ENCODE measurements around the gene SETD5.
"Not testable (repeated sequence)": the region's sequence is repeated elsewhere in the genome, so short reads cannot be mapped to it uniquely, and the experiment has no call there.

Gene SETD5

DNA sequence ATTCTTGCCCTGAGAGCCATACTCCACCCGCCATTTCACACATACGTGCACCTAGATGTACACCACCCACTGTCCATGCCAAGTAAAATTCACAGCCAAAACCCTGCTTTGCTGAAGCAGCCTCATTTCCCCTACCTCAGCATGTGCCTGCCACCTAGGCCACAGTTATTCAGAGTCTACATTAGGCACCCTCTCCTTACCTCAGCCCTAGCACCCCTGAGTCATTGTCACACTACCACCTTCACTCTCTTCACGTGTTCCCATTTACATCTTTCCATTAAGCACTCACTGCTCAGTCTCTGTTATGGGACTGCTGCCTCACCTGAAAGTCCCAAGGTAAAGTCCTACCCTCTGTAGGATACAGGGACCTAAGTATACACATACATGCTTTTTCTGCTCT, 70.0 kb downstream of the SETD5 start:
- no peak for DNase-seq (ENCODE audit: low spot score)

DNA sequence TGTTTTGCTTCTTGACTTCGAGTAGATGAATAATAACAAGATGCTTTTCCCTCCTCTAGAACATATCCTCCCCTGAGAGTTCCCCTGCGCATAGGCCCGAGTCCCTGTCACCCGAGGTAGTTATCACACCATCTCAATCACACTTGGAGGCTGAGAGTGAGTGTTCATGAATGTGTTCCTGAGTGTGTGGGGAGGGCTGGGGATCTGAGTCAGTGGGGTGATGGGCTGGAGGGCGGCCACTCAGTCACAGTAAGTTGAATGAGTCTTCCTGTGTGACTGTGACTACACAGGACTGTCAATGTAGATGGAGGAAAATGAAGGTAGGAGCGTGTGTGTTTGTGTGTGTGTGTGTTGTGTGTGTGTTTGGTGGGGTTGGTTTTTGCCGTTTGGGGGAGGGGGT, 71.0 kb downstream of the SETD5 start:
- no peak for DNase-seq (ENCODE audit: low spot score)

DNA sequence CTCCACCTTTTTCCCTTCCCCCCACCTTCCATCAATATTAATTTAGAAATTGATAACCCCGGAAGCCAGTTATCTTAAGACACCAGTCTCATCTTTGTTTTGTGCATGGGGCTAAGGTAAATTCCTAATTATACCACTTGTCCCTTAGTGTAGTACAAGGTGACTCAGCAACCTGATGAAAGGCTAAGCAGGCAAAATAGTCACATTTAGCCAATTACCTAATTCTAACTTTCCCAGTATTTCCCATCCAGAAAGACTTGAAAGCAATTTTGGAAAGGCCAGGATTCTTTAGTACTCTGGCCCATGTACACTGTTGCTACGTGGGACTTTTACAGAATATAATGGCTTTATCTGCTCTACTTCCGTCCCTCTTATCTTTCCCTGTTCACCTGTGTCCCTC, 72.6 kb downstream of the SETD5 start:
- no peak for DNase-seq (ENCODE audit: low spot score)

DNA sequence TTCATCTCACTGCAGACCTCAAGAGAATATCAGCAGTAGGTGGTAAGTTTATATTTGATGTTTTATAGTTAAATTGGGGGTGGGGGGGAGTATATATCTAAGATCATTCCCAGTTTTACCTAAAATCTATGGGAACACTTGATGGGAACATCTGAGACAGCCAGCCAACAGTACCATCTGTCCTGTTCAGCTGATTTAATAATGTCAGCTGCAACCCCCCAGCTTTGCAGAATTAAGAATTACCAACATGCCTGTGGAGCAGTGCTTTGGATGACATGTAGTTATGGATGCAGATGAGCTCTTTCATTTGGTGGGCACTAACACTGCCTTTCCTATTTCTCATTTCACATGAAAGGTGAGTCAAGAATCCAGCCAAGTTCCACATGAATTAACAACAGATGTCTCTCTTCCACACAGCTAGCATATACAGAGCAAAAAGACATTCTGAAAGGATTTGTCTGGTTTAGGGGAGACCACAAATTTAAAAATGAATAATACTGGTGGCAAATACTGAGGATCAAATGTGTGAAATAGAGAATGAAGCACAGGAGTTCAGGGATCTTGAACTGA, 76.2 kb downstream of the SETD5 start:
- DNase-seq (ENCODE audit: low spot score): peak; percentile 57

DNA sequence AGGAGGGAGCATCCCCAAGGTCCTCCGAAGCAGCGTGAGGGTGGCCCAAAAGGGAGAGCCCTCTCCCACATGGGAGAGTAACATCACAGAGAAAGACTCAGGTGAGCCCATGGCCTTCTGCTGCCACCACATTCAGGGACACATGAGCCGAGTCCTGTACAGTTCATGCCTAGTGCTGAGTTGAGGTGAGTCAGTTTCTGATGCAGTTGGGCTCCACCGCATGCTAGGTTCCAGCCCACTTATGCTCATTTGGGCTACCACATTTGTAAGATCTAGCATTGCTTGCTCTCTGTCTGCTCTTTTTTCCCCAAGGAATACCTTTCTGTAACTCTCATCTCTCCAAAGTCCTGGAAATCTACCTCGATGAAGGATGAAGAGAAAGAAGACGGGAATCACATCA, 77.1 kb downstream of the SETD5 start:
- no peak for DNase-seq (ENCODE audit: low spot score)

DNA sequence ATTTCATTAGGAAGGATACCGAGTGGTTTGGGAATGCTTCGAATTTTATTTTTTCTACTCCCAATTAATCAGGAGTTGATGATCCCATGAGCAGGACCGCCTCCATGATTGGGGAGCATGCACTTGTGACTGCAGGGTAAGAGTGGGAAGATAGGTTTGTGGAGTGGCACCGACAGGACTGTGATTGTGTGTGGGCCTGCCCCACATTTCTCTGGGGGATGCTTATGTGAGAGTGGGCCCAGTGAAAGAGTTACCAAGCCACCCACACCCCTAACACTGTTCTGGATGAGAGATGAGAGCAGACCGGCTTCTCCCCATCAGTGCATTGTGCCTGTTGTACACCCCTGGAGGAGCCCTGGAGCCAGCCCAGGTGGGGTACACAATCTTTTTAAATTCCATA, 79.5 kb downstream of the SETD5 start:
- no peak for DNase-seq (ENCODE audit: low spot score)

DNA sequence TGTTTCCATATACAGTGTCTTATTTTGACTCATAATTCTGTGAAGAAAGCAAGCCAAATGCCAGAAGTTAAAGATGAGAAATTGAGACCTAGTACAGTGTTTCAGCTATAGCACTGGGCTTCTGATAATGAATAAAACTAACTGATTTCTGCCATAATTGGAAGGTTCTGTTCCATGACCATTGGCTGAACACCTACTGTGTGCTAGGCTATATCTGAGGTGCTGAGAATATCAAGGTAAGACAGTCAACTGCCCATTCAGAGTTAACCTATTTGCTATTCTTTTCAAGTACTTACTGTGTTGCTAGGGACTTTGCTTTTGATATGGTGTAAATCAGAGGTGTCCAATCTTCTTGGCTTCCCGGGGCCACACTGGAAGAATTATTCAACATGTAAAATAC, 82.8 kb downstream of the SETD5 start:
- DNase-seq (ENCODE audit: low spot score): no peak

DNA sequence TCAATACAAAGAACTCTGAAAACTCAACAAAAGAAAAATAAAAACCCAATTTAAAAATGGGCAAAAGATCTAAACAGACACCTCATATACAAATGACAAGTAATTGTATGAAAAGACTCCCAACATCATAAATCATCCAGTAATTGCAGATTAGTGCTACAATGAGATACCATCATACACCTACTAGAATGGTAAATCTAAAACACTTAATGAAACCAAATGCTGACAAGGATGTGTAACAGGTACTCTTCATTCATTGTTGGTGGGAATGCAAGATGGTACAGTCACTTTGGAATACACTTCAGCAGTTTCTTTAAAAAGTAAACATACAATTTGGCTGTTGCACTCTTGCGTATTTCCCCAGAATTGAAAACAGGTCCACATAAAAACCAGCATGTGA, 87.8 kb downstream of the SETD5 start:
- no peak for DNase-seq (ENCODE audit: low spot score)

DNA sequence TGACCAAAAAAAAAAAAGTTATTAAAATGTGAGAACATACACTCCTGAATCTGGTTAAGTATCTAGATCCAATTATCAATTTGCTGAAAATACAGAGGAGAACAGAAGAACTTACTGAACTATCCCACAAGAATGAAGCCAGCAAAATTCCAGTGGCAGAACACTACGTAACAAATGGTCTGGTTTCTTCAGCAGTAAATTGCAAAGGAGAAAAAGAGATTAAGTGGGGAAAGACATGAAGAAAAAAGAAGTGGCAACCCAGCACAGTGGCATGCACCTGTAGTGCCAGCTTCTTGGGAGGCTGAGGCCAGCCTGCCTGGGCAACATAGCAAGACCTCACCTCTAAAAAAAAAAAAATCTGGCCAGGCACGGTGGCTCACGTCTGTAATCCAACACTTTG, 94.1 kb downstream of the SETD5 start:
- no peak for DNase-seq (ENCODE audit: low spot score)

DNA sequence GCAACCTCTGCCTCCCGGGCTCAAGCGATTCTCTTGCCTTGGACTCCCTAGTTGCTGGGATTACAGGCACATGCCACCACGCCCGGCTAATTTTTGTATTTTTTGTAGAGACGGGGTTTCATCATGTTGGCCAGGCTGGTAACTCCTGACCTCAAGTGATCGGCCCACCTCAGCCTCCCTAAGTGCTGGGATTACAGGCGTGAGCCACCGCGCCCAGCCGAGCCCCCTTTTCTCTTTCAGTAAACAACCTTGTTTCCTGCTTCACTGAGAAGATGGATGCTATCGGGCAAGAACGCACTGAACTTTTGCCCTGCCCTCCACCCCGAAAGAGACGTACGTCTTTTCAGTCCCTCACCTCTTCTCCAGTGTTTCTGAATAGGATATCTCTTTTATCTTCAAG, 96.6 kb downstream of the SETD5 start:
- DNase-seq (ENCODE audit: low spot score): not testable (repeated sequence)

DNA sequence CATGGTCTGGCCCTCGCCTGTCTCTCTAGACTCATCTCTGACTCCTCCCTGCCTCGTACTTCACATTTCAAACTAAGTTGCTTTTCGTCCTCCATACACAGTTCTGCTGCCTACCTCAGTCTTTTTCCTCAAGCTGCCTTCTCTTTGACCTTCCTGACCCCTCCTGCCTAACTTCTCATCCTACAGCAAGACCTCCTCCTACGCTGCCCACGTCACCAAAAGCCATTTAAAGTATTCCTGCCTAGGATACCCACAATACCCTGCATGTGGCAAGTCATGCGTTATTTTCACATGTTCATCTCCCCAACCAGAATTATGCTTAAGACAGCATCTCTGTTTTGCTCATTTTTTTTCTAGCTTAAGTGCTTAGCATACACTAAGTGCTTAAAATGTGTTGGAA, 99.5 kb downstream of the SETD5 start:
- DNase-seq (ENCODE audit: low spot score): no peak

DNA sequence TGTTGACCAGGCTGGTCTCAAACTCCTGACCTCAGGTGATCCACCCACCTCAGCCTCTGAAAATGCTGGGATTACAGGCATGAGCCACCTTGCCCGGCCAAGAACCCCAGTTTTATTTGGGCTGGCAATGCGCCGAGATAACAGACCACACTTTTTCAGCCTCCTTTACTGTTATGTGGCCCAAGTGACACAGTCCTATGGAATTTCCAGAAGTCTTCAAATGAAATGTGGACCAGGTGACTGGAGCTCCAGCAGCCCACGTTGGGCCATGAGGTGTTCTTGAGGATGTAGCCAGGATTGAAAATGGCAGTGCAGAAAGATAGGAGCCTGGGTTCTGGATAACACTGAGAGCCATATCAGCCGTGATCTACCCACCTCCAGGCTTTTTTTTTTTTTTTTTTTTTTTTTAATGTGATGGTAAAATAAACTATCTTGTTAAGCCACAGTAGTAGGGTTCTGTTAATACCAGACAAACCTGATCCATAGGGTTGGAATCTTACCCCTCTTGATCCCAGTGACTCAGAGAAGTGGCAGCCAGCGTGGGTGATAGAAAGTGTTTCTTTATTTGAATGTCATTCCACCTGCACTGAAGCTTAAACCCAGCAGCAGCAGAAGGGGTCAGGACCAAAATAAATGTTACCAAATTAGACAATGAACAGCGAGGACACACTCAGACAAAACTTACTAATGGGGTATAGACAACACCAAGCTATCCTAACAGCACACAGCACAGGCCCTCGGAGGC, 100.6 kb downstream of the SETD5 start:
- no peak for DNase-seq (ENCODE audit: low spot score)

DNA sequence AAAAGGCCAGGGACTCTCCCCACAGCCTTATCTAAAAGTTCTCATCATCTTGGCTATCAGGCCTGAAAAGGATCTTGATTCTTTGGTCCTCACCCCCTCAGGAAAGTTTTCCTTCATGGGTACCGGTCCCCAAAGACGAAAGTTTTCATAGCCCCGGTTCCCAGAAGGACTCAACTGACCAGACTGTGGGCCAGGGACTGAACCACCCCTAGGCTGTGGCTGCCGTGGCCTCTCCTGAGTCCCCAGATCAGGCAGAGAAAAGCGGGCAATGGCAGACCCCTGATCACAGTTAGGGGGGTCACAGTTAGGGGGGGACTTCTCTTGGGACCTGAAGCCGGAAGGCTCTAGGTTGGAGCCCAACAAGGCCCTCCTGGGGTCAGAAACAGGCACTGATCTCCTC, 101.4 kb downstream of the SETD5 start:
- no peak for DNase-seq (ENCODE audit: low spot score)

DNA sequence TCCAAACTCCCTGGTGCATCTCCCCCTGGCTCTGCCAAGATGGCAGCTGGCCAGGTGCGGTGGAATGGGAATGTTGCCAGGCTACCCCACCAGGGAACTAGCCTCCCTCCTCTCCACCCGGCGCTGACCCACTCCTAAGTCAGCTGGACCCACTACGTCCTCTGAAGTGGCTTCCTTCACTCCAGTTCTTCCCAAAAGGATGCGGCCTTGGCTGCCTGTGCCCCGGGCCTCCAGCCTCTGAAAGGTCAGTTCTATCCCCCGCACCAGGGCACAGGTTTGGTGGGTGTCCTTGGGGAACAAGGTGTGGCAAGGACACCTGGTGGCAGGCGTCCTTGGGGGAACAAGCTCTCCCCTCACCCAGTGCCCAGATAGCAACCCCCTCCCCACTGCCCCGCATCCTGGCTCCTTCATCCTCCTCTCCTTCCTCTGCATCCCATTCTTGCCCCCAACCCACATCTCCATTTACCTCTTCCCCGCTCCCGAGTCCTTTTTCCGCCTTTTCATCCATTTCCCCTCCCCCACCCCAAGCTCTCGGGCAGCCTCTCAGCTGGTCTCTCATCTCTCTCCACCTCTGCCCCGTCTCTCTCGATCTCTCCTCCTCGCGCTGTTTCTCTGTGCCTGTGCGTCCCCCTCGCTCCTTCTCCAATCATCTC, 102.2 kb downstream of the SETD5 start:
- DNase-seq (ENCODE audit: low spot score): no peak

DNA sequence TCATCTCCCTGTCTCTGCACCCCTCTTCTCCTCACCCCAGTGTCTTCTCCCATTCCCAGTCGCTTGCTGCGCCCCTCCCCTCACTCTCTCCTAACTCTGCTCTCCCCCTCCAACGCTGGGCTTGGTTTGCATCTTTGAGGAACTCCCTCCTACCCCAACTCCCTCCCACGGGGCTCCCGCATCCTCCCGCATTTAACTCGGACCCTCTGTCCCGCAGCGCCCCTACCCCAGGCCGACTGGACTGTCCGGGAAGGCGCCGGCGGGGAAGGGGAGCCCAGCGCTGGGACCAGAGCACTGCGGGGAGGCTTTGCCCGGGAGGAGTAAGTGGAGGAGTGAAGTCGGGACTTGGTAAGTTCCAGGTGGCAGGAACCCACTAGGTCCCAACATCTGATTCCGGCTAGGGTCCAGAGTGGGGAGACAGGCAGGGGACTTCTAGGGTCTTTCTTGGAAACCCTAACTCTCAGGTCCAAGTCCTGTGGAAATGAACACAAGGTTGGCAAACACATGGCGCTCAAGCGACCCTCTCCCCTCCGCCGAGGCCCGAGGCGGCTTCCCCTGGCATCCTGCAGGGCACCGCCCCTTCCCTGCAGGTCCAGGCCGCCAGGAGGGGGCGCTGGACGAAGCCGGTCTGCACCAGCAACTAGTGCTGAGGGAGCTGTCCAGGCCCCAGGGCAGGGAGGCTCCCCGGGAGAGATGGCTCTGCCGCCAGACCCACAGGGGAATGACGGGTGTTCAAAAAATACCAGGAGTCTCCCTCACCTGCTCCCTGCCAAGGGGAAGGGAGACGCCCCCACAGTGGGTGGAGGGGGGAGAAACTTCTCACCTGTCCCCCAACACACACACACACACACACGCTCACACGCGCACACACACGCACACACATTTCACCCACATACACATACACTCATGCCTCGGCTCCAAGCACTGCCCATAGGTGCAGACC, 103.0 kb downstream of the SETD5 start:
- DNase-seq (ENCODE audit: low spot score): peak; percentile 34

DNA sequence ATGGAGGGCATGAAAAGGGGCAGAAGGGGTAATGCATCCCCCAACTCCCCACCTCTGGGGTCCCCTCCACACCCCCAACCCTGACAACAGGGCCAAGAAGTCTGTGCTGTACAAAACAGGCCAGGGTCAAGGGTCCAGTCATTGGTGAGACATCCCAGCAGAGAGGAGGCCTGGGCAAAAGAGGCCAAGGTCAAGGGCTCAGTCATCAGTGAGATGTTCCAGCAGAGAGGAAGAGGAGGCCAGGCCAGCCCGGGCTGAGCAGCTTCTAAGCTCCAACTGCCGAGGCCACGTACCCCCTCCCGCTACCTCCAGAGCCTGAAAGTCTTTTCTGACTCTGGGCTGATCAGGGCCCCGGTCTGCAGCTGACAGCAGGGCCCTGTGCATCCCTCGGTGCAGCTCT, 103.8 kb downstream of the SETD5 start:
- DNase-seq (ENCODE audit: low spot score): no peak

DNA sequence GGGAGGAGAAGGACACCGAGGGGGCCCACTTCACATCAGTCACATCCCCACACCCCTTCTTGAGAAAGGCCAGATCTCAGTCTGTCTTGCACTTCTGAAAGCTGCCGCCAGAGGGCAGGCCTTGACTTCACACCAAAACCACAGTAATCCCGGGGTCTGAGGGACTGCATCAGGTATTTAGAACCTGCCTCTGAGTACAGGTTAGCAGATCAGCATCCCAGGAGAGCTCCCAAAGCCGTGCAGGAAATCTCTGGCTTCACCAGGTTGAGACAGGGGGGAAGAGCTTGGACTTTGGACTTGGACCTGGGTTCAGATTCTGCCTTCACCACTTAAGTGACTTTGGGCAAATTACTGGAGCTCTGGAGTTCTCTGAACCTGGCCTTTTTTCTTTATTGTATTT, 105.9 kb downstream of the SETD5 start:
- peak; percentile 80 for DNase-seq (ENCODE audit: low spot score)

DNA sequence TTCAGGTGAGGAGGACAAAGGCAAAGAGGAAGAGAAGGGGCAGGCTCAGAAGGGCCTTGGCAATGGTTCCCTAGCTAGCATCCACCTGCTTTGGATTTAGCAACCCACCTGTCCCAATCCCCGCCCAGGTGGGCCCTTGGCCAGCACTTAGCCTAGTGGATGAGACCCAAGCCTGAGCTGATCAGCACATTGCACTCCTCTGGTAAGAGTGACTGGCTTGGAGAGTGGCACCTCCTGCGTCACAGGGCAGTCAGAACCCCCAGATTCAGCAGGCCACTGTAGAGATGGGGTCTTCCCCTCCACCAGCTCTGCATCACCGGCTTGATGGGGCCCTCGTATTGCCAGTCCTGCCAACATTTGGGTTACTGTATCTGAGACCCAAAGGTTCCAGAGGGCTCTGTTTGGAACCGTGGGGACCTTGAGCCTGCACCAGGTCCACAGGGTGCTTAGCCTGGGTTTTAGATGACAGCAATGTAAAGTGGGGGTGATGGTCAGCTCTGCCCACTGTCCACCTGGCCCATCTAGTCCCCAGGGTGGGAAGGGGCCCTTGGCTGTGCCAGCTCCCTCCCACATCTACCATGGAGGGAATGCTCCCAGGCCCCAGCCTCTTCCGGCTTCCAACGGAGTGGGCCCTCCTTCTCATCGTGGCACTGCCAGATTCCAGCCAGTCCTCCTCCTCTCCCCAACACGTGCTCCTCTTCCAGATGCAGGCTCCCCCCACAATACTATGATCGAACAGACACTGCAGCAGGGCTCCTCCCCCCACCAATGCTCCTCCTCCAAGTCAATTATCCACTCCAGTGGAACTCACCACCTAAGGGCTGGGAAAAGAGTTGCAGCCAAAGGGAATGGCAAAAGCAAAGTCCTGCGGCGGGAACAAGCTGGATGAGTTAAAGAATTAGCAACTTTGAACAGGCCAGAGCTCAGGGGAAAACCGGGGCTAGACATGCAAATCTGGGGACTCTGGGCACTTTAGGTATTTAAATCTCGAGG, 110.5 kb downstream of the SETD5 start:
- no peak for DNase-seq (ENCODE audit: low spot score)

DNA sequence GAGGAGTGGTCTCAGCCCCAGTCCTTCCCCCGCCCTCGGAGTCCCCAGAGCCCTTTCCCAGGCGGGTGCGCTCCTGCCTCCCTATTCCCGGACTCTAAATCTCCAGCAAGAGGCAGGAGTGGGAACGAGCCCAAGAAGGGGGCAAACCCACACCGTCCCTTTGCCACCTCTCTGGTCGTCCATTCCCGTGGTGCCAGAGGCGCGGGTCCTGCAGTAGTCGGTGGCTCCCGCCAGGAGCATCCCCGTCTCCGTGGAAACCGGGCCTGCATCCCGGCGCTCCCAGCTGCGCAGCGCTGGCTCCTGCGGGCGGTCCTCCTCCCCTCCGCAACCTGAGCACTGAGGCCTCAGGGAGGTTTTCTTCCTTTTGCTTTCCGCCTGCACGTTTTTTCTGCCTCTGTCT, 111.4 kb downstream of the SETD5 start:
- DNase-seq (ENCODE audit: low spot score): peak; percentile 19

DNA sequence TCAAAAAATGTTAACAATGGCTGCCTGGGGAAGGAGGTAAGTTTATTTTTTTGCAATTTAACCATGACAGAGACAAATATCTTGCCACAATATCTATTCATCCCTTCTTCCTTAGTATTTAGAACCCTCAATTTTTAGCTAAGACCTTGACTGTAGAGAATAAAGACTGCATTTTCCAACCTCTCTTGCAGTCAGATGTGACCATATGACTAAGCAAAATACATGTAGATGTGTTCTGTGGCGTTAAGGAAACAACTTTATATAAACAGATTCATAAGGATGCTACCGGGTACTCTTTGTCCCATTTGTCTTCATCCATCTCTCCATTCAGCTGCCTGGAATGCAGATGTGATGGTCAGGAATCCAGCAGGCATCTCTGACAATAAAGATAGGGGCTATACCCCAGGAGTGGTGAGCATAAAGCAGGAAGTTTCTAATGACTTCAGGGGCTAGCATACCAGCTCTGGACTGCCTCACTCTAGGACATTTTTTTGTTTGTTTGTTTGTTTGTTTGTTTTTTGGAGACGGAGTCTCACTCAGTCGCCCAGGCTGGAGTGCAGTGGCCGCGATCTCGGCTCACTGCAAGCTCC, 115.1 kb downstream of the SETD5 start:
- DNase-seq (ENCODE audit: low spot score): no peak

DNA sequence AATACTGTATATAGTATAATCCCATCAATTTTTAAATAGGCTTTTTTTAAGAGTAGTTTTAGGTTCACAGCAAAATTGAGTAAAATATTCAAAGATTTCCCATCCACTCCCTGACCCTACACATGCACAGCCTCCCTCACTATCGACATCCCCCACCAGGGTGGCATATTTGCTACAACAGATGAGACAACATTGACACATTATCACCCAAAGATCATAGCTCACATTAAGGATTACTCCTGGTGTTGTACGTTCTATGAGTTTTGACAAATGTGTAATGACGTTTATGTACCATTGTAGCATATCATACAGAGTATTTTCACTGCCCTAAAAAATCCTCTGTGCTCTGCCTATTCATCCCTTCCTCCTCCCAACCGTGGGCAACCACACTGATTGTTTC, 116.9 kb downstream of the SETD5 start:
- DNase-seq (ENCODE audit: low spot score): no peak

All from cerebellar cortex (tissue), 1 donor.